GM18873 (cell line): ENCODE data around the gene ULBP1.
"Not testable (repeated sequence)": the region's sequence is repeated elsewhere in the genome, so short reads cannot be mapped to it uniquely, and the experiment has no call there.

Source experiments
- ATAC-seq: cut with Tn5 transposase; IDR thresholded peaks from one replicate; pipeline ENCODE4 v1.9.1; 2021; ENCODE audit warnings: mild to moderate bottlenecking, moderate library complexity, moderate number of reproducible peaks; ENCODE audit not compliant: unreplicated experiment, low FRiP score

ULBP1 gene, protein sequence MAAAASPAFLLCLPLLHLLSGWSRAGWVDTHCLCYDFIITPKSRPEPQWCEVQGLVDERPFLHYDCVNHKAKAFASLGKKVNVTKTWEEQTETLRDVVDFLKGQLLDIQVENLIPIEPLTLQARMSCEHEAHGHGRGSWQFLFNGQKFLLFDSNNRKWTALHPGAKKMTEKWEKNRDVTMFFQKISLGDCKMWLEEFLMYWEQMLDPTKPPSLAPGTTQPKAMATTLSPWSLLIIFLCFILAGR

DNA sequence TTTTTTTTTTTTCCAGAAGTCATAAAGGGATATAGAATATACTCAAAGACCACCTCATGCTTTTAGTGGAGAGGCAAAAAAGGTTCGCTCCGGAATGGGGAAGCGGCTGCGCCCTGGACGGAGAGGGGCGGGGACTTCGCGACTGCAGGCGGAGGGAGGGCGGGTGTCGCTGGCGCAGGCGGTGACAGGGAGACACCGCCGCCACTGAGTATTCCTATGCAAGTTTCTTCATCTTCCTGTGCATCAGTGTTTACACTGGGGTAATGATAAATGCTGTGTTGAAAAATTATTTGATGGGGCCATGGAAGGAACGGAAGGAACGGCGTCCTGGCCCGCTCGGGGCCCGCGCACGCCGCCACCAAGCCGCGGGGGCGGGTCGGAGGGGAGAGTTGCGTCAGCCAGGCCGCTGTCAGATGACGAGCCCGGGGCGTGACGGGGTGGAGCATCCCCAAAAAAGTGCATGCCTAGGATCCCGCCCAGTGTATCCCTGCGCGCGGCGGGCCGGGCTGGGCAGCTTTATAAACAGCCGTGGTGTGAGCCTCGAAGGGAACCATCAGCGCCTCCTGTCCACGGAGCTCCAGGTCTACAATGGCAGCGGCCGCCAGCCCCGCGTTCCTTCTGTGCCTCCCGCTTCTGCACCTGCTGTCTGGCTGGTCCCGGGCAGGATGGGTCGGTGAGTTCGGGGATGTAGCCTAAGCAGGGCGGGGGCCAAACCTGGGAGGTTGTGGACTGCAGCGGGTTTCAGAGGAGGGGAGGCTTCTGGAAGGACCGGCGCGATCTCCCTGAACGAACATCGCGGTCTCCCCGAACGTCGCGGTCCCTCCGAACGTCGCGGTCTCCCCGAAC lies at the start of gene ULBP1:
Gene ULBP1, plus strand, starts transcription at position 482 of the 846 bp plus-strand sequence. Its CDS starts 107 bp downstream, at position 589.
- no peak for ATAC-seq

DNA sequence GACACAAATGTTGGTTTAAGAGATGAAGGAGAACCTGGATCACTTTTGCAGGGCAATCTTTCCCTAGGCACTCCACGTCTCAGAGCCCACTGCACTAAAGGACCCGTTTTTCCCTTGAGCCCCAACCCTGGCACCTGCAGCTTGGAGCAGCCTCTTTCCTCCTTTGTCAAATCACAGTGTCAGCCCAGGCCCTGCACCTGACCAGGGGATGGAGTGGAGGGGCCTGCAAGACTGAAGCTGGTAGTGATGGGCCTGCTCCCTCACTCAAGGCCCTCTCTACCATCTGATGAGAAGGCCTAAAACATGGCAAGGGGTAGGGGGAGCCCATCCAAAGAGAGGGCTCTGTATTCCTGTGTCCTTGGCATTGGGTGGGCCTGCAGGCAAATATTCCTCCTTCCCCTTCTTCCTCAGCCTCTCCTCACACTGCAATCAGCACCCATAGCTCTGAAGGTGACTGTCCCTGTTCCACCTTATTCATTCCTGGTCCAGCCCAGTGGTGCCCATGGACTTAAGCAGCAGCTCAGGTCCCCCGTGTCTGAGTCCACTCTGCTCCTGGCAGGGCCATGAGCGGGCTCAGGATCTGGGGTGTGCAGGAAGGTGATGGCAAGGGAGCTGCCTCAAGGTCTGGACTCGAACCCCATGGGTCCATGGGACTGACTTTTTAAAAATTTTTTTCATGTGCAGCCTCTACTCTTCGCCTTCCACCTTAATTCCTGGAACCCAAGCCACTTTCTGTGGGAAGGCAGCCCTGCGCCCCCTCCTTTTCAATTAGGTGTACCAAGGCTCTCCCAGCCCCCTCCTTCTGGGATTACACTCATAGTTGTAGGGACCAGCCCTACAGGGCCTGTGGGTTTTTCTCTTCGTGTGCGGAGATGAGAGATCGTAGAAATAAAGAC lies 47.5 kb upstream of the ULBP1 start:
- no peak for ATAC-seq

DNA sequence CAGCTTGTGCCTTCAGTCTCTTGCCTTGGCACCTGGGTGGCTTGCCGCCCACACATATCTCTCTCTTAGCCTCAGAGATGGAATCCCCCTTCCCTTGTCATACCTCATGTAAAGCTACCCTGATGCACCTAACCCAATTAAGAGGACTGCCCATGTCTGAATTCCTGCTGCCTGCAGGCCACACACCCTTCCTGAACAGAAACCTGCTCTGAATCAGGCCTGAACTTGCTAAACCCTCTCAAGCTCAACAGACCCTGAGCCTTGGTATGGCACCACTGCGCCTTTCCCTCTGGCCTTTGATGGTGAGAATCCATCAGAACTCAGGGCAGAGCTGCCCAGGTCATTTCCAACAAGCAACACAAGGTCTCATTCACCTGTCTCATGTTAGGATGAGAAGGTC lies 46.1 kb upstream of the ULBP1 start:
- ATAC-seq = no peak

DNA sequence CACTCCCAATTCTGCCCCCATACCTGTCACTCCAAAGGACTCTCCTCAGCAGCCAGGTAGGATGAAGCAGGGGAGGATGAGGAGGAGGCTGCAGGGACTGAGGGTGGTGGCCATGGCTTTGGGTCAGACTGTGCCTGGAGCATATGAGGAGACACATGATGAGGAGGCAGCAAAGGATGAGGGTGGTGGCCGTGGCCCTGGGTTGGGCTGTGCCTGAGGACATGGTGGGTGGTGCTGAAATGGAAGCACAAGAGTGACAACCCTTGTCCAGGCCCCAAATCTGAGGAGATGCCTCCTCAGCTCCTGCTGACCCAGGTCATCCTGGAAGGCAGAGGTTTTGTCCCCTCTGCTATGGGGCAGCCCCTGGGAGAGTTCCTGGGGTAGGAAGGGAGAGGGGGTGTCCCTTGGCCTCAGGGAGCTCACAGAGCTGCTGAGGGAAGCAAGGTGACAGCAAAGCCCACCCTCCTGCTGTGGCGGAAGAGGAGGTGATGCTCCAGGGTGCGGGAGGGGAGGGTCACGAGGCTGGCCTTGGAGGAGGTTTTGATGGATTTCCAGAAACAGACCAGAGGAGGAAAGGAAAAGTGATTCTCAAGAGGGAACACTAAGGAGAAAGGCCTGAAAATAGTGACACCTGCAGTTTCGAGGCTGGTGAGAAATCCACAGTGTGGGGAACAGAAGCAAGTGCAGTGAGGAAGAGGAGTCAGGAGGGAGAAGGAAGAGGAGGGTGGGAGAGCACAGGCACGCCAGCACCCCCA lies 45.4 kb upstream of the ULBP1 start:
- no peak for ATAC-seq

DNA sequence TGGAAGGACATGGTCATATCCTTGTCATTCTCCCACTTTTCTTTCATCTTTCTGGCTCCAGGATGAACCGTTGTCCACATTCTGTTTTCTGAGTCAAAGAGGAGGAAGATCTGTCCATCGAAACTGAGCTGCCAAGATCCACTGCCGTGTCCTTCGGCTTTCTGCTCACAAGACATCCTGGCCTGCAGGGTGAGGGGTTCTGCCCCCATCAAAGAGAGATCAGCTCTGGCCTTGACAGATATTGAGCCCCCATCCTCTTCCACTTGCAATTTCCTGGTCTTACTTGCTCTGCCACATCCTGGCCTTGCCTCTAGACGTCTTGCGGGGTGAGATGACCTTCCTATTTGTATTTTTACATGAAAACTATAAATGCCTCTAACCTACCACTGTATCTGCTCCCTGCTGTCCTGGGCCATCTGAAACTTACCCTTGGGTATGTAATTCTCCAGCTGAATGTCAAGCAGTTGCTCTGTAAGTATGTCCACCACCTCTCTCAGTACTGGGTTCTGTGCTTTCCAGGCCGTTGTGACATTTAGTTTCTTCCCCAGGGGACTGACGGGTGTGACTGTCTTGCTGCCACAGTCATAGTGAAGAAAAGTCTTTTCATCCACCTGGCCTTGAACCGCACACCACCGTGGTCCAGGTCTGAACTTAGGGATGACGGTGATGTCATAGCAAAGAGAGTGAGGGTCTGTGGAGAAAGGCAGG lies 44.5 kb upstream of the ULBP1 start:
- ATAC-seq = not testable (repeated sequence)

DNA sequence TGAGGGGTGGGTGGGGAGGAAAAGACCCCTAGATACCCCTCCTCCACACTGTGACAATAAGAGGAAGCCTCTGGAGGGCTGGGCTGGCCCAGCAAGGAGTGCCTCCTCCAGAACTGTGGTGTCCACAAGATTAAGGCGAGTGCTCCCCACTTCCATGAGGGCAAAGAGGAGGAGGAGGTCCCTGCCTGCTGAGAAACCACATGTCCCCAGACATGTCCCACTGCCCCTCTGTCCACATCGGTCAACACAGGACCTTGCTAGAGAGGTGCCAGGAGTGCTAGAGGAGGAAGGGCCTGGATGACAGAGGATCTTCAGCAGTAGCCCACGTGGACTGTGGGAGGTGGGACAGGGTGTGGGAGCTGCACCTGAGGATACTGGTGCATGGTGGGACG lies 43.9 kb upstream of the ULBP1 start:
- no peak for ATAC-seq

DNA sequence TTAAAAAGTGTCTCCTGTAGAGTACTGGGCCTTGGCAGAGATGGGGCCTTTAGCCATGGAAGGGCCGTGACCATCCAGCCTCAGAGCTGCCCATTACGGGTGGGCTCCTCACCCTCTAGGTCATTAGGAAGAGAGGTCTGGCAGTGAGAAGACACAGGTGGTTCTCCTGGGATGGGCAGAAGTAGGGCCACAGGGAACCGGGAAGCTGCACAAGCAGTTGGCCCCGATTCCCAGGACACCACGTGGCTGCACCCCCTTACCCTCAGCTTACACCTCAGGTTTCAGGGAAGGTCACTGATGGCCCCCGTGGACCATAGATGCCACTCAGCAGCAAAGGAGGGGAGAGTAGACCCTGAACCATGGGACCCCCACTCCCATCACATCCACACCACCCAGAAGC lies 42.4 kb upstream of the ULBP1 start:
- no peak for ATAC-seq

DNA sequence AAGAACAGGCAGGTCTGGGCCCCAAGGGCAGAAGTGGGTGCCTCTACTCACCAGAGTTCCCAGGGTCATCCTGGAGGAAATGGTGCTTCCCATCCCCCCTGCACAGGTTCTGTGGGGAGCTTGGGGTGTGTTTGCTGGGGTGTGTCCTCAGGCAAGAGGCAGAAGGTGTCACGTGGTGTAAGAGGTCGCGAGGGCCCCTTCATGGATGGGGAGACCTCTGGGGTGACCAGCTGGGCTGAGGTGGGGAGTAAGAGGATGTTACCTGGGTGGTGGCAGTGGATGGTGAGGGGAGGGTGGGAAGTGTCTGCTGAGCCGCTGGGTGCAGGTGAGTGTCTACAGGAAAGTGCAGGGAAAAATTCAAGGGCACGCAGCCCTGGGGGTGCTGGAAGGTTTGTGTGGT lies 41.7 kb upstream of the ULBP1 start:
- not testable (repeated sequence) for ATAC-seq

DNA sequence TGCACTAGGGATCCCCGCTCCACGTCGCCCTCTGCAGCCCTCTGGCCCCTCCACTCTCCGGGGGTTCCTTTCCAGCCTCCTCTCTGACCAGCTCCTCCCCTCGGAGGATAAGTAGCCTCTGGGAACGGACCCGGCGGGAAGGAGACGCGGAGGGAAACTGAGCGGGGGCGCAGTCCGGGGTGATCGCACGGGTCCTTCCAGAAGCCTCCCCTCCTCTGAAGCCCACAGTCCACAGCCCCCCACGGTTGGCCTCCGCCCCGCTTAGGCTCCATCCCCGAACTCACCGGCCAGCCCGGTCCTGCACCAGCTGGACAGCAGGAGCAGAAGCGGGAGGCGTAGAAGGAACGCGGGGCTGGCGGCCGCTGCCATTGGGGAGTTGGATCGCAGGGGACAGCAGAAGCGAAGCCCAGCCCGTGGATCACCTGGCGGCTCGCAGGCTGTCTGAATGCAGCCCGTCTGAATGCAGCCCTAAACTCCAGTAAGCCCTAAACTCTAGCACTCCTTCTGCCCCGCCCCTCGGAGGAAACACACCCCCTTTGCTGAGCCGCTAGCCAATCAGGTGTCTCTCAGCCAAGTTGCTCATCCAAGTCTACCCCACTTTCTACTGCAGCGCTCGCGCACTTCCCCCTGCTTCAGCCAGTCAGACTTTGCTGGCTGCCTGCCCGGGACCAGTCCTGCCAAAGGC lies 41.0 kb upstream of the ULBP1 start, which contains the start of gene RAET1G:
Gene RAET1G, minus strand, starts transcription at position 480 of the 685 bp plus-strand sequence. Its CDS starts 111 bp downstream, at position 369.
- ATAC-seq = no peak

DNA sequence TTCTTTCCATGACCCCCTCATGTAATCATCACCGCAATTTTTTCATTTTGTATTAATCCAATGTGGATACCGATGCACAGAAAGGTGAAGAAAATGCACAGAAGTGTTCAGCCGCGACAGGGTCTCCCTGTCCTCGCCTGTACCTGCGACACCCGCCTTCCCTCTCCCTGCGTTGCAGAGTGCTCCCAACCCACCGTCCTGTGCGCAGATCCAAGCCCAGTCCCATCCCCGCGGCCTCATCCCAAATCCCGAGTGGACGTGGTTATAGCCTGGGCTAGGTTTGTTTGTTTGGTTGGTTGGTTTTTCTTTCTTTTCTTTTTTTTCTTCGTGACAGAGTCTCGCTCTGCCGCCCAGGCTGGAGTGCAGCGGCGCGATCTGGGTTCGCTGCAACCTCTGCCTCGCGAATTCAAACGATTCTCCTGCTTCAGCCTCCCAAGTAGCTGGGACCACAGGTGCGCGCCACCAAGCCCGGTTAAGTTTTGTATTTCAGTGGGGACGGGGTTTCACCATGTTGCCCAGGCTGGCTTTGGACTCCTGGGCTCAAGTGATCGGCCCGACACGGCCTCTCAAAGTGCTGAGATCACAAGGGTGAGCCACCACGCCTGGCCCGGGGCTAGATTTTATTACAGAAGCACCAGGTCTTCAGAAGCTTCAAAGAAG lies 40.3 kb upstream of the ULBP1 start:
- ATAC-seq = no peak

DNA sequence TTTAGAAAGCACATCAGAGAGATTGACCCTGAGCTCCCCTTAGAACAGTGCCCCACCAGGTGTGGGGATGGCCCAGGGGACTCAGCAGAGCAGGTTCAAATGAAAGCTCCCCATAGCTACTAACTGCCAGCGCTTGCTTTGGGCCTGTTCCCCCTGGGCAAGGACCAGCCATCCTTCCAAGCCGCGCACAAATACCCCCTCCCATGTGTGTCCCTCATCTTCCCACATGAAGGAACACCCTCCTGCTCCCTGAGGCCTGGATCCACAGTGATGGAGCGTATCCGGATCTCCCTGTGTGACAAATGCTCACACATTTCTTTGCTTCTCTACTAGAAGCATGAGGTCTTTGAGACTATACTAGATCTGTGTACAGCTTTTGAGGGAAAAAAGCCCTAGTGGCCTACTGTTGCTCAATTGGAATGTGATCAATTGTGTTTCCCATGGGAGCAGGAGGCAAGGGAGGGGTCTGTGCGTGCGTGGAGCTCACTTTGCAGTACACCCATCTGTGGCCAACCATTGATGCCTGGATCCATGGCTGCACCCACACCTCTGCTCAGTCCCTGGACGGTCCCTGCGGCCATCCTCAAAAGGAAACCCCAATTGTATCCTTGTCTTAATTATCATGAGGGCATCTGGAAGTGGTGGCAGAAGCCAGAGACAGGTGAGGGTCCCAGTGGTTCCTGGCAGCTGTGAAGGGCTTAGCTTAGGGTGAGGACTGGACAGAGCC lies 39.4 kb upstream of the ULBP1 start:
- no peak for ATAC-seq

DNA sequence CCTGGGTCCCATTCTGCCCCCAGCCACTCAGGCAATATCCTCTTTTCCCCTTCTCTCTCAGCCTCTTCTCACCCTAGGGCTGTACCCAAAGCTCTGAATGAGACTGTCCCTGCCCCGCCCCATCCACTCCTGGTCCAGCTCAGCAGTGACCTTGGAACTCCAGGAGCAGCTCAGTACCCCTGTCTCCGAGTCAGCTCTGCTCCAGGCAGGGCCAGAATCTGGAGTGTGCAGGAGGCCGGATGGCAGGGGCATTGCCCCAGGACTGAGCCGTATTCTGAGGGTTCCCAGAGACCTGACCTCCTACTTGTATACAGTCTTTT lies 38.9 kb upstream of the ULBP1 start:
- no peak for ATAC-seq

DNA sequence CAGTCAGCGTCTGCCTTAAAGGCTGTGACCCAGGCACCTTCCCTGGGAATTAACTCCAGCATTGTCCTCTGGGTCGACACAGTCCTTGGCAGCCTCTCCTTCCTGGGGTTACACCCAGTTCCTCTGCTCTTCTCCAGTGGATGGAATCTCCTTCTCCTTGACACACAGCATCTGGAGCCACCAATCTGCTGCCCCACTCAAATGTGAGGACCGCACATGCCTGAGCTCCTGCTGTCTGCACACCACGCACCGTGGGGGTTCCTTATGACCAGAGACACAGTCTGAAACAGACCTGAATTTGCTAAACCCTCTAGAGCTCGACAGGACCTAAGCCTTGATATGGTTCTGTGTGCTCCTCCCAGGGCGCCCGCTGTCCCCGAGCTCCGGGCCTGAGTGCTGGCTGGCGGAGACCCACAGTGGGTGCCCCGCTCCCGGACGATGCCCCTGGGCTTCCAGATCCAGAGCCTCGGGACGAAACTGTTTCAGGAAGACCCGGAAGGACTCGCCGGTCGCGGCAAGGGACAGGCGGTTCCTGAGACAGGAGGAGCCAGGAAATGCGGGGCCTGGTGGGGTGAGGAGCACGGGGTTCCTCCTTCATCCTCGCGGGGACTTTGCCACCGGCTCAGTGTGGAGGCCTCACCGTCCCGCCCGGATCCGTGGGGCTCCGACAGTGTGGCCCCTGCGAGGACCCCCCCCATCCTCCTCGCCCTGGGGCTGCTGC lies 38.3 kb upstream of the ULBP1 start:
- ATAC-seq = no peak

DNA sequence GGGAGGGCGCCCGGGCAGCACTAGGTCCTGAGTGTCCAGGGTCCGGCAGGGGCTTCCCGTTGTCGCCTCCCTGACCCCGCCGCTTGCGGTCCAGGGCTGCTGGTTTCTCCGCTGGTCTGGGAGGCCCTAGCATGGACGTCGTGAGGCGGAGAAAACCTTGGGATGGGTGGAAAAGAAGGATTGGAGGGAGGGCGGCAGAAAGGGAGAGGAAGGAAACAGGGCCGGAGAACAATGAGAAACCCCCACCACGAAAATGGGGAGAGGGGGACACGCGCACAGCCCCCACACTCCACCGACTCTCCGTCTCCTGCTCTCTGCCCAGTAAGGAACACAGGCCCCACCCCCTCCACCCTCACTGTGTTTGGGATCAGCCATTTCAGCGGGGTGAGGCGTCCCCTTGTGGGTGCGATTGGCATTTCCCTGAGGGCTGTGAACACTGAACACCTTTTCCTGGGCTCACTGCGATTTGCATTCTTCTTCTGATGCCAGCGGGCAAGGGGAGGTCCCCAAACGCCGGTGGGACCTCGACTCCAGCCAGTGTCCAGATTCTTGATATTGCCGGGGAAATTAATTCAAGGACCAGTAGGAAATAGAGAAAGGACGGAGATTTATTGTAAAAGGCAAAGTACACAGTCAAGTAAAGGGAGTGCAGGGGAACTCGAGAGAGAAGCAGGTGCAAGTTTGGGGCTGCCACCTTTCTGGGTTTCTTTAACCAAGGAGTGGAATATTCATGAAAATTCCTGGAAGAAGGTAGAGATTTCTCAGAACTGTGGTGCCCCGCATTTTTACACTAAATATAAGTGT lies 37.6 kb upstream of the ULBP1 start:
- ATAC-seq = no peak

DNA sequence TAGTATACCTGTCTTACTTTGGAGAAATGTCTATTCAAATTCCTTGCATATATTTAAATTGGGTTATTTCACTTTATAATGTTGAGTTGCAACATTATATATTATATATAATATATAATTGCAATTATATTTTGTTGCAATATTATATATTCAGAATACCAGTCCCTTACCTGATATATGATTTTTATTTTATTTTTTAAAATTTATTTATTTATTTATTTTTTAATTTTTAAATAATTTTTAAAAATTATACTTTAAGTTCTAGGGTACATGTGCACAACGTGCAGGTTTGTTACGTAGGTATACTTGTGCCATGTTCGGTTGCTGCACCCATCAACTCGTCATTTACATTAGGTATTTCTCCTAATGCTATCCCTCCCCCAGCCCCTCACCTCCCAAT lies 36.7 kb upstream of the ULBP1 start:
- ATAC-seq = not testable (repeated sequence)

DNA sequence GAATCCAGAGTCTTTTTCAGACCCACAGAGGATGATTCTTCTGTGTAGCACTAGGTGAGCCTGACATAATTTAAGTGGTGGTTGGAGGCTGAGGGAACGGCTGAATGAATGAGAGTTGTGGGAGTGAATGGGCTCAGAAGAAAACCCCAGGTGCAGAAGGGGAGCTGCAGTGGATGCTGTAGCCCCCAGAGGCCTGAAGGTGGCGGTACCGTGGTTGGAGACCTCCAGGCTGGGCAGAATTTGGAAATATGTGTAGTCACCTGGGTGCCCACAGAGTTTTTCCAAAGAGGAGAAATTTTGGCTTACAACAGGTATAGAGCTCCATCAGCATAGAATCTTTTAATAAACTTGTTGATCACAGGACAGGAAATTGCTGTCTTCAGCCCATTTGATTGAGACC lies 34.3 kb upstream of the ULBP1 start:
- no peak for ATAC-seq
